OCI-LY3 (cell line): ENCODE measurements around the gene BOLA2B.
"Not testable (repeated sequence)": the region's sequence is repeated elsewhere in the genome, so short reads cannot be mapped to it uniquely, and the experiment has no call there.

Experiments used
- H2AFZ ChIP-seq: fragments of 200-600, 300-600 bp; shearing (Covaris generic); 2 replicates; pipeline ENCODE4 v1.6.0; 2014; ENCODE audit warnings: antibody characterized with exemption, low read depth, low read length
- H3K27ac ChIP-seq: fragments of 200-600, 300-600 bp; sonication (generic); 2 replicates; pipeline ENCODE4 v1.5.1; 2014; ENCODE audit warnings: mild to moderate bottlenecking, low read length, moderate library complexity, mixed read lengths
- H3K27me3 ChIP-seq: fragments of 200-600, 300-600 bp; sonication (generic); 2 replicates; pipeline ENCODE4 v1.6.1; 2014; ENCODE audit warnings: low read depth, low read length, mixed read lengths
- H3K36me3 ChIP-seq: fragments of 200-600, 300-600 bp; sonication (generic); replicated peaks from 2 replicates; pipeline ENCODE3; 2014; ENCODE audit warnings: low read depth, low read length, mixed read lengths
- H3K4me1 ChIP-seq: fragments of 300-600, 200-600 bp; sonication (generic); 2 replicates; pipeline ENCODE4 v1.6.1; 2014; ENCODE audit warnings: low read length, mixed read lengths
- H3K4me2 ChIP-seq: fragments of 200-600, 300-600 bp; sonication (generic); 2 replicates; pipeline ENCODE4 v1.6.1; 2014; ENCODE audit warnings: low read length, mixed read lengths
- H3K4me3 ChIP-seq: fragments of 300-600, 200-600 bp; sonication (generic); 2 replicates; pipeline ENCODE4 v1.5.1; 2014; ENCODE audit warnings: antibody characterized with exemption, mild to moderate bottlenecking, low read length, moderate library complexity
- H3K79me2 ChIP-seq: fragments of 300-600, 200-600 bp; shearing (Covaris generic); 2 replicates; pipeline ENCODE4 v1.6.1; 2014; ENCODE audit warnings: mild to moderate bottlenecking, low read length, mixed read lengths
- H3K9ac ChIP-seq: fragments of 300-600, 200-600 bp; shearing (Covaris generic); 2 replicates; pipeline ENCODE4 v1.6.0; 2014; ENCODE audit warnings: mild to moderate bottlenecking, low read length, moderate library complexity
- H3K9me3 ChIP-seq: fragments of 200-600, 300-600 bp; shearing (Covaris generic); 2 replicates; pipeline ENCODE4 v1.6.1; 2014; ENCODE audit warnings: low read length, mixed read lengths; ENCODE audit not compliant: insufficient read depth
- H4K20me1 ChIP-seq: fragments of 200-600, 300-600 bp; sonication (generic); 2 replicates; pipeline ENCODE4 v1.6.1; 2016; ENCODE audit warnings: low read length, mixed read lengths; ENCODE audit not compliant: insufficient read depth
- CTCF ChIP-seq: fragments of 200-600, 300-600 bp; sonication (generic); IDR thresholded peaks from 2 replicates; pipeline ENCODE4 v1.5.1; 2014; ENCODE audit warnings: antibody characterized with exemption, low read length, low read depth
- EZH2phosphoT487 ChIP-seq: fragments of 200-600 bp; shearing (Covaris generic); IDR thresholded peaks from 2 replicates; pipeline ENCODE4 v1.6.1; 2018; ENCODE audit warnings: antibody characterized with exemption, mixed run types, low read depth

Gene BOLA2B

GRCh38 chr16:30168746-30169145, 24.7 kb downstream of the BOLA2B start:
- not testable (repeated sequence) for H3K9me3 ChIP-seq, H3K9ac ChIP-seq, H3K4me2 ChIP-seq, H2AFZ ChIP-seq, H3K79me2 ChIP-seq, H3K4me3 ChIP-seq, H3K27ac ChIP-seq, H3K4me1 ChIP-seq, H3K27me3 ChIP-seq, H4K20me1 ChIP-seq, H3K36me3 ChIP-seq

GRCh38 chr16:30166202-30166902, 27.1 kb downstream of the BOLA2B start:
- no peak for TF ChIP-seq EZH2phosphoT487
- TF ChIP-seq CTCF: no peak
- Histone ChIP-seq H3K9ac (no peak overlapping the region), H3K9me3 (no peaks in the 10 kb centered on the region), H3K4me2 (peak overlapping the region; percentile 43), H3K27ac (no peak overlapping the region), H3K4me3 (no peak overlapping the region), H3K4me1 (peaks cover 6% of the 10 kb centered on the region), H4K20me1 (no peaks in the 10 kb centered on the region), H3K27me3 (no peaks in the 10 kb centered on the region), H3K79me2 (no peaks in the 10 kb centered on the region), H2AFZ (no peak overlapping the region), H3K36me3 (no peaks in the 10 kb centered on the region)

GRCh38 chr16:30163538-30163937, 29.9 kb downstream of the BOLA2B start:
- Histone ChIP-seq H4K20me1 (no peaks in the 10 kb centered on the region), H3K9me3 (no peaks in the 10 kb centered on the region), H3K9ac (no peak overlapping the region), H3K27me3 (no peaks in the 10 kb centered on the region), H3K4me2 (no peak overlapping the region), H3K27ac (no peak overlapping the region), H3K36me3 (no peaks in the 10 kb centered on the region), H3K4me3 (no peak overlapping the region), H2AFZ (no peak overlapping the region), H3K4me1 (peaks cover 12% of the 10 kb centered on the region), H3K79me2 (no peaks in the 10 kb centered on the region)
- TF ChIP-seq CTCF (no peak), EZH2phosphoT487 (no peak)

- Histone ChIP-seq H2AFZ (no peak overlapping the region), H3K4me2 (no peak overlapping the region), H4K20me1 (no peaks in the 10 kb centered on the region), H3K36me3 (no peaks in the 10 kb centered on the region), H3K27ac (no peak overlapping the region), H3K9me3 (no peaks in the 10 kb centered on the region), H3K27me3 (no peaks in the 10 kb centered on the region), H3K4me3 (no peak overlapping the region), H3K9ac (no peak overlapping the region), H3K79me2 (no peaks in the 10 kb centered on the region), H3K4me1 (0 out of 2 replicates have a peak, but pooled peaks cover 6% of the 10 kb centered on the region)
- no peak for TF ChIP-seq EZH2phosphoT487
- TF ChIP-seq CTCF: no peak
Measured at GRCh38 chr16:30157214-30157613, 36.3 kb downstream of the BOLA2B start.
